B cell (primary cell): ENCODE measurements around the gene ATAT1.

Experiments used
- EZH2 ChIP-seq: IDR thresholded peaks from 2 replicates; pipeline ENCODE4 v1.6.1; 2012; ENCODE audit warnings: borderline replicate concordance, low read depth, mild to moderate bottlenecking, moderate library complexity, low read length; ENCODE audit not compliant: insufficient read depth, poor library complexity, severe bottlenecking
- TF ChIP-seq, protein P1 (sequence below): fragments of 200-600 bp; IDR thresholded peaks from one replicate; pipeline ENCODE4 v1.8.0; 2022; ENCODE audit warnings: antibody characterized with exemption, mild to moderate bottlenecking

DNA sequence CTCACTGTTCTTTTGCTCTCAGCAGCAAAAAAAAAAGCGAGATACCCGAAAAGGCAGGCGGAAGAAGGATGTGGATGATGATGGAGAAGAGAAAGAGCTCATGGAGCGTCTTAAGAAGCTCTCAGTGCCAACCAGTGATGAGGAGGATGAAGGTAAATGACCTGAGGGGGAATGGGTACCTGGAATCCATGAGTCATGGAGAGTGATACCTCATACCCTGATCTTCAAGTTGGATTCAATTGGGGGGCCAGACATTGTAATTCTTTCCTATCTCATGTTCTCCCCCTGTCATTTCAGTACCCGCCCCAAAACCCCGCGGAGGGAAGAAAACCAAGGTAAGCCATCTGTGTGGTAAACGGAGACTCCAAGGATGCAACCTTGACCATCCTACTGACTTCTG, 48.6 kb upstream of the ATAT1 start:
- TF ChIP-seq, protein P1, sequence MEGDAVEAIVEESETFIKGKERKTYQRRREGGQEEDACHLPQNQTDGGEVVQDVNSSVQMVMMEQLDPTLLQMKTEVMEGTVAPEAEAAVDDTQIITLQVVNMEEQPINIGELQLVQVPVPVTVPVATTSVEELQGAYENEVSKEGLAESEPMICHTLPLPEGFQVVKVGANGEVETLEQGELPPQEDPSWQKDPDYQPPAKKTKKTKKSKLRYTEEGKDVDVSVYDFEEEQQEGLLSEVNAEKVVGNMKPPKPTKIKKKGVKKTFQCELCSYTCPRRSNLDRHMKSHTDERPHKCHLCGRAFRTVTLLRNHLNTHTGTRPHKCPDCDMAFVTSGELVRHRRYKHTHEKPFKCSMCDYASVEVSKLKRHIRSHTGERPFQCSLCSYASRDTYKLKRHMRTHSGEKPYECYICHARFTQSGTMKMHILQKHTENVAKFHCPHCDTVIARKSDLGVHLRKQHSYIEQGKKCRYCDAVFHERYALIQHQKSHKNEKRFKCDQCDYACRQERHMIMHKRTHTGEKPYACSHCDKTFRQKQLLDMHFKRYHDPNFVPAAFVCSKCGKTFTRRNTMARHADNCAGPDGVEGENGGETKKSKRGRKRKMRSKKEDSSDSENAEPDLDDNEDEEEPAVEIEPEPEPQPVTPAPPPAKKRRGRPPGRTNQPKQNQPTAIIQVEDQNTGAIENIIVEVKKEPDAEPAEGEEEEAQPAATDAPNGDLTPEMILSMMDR: no peak
- TF ChIP-seq EZH2: no peak
